Measurements from ENCODE around the gene CBX4.
A peak's percentile ranks its signal among the peaks of the same experiment; 100 is the strongest.

CBX4 gene

GRCh38 chr17:79835470-79835899 lies 3.8 kb downstream of the CBX4 start:
- peak overlapping the region; percentile 93 for H3K27ac ChIP-seq
- TF ChIP-seq ZFX (IDR thresholded peaks at IDR 0.05; ENCODE audit: borderline replicate concordance), result no peak
- no peak for TF ChIP-seq CTCF (IDR thresholded peaks at IDR 0.05)

- TF ChIP-seq CTCF (IDR thresholded peaks at IDR 0.05) (peak; percentile 90), ZFX (IDR thresholded peaks at IDR 0.05; ENCODE audit: borderline replicate concordance) (no peak)
- H3K27ac ChIP-seq, result peak overlapping the region; percentile 93
Measured at GRCh38 chr17:79834565-79835469, 4.4 kb downstream of the CBX4 start.

- no peak for TF ChIP-seq CTCF (IDR thresholded peaks at IDR 0.05)
- TF ChIP-seq ZFX (IDR thresholded peaks at IDR 0.05; ENCODE audit: borderline replicate concordance), result no peak
- peak overlapping the region; percentile 93 for H3K27ac ChIP-seq
Measured at GRCh38 chr17:79833744-79834564, 5.3 kb downstream of the CBX4 start.

GRCh38 chr17:79833110-79833450 lies 6.2 kb downstream of the CBX4 start:
- peak overlapping the region; percentile 93 for H3K27ac ChIP-seq
- TF ChIP-seq ZFX (IDR thresholded peaks at IDR 0.05; ENCODE audit: borderline replicate concordance) (no peak), CTCF (IDR thresholded peaks at IDR 0.05) (no peak)

GRCh38 chr17:79832218-79833109 lies 6.8 kb downstream of the CBX4 start:
- TF ChIP-seq ZFX (IDR thresholded peaks at IDR 0.05; ENCODE audit: borderline replicate concordance) (no peak), CTCF (IDR thresholded peaks at IDR 0.05) (no peak)
- peak overlapping the region; percentile 93 for H3K27ac ChIP-seq

GRCh38 chr17:79831265-79832217 lies 7.7 kb downstream of the CBX4 start:
- H3K27ac ChIP-seq, result peak overlapping the region; percentile 93
- TF ChIP-seq CTCF (IDR thresholded peaks at IDR 0.05) (no peak), ZFX (IDR thresholded peaks at IDR 0.05; ENCODE audit: borderline replicate concordance) (no peak)

Measured in 22Rv1 (cell line).